ENCODE results near the gene TRIO. TPM values are rescaled to one million over a fixed set of nuclear protein-coding genes. Genes with fewer than 3 reads are reported as not detected.

The TRIO gene
- total RNA-seq, 1 experiment from 2014 or later, result 211 TPM

DNA sequence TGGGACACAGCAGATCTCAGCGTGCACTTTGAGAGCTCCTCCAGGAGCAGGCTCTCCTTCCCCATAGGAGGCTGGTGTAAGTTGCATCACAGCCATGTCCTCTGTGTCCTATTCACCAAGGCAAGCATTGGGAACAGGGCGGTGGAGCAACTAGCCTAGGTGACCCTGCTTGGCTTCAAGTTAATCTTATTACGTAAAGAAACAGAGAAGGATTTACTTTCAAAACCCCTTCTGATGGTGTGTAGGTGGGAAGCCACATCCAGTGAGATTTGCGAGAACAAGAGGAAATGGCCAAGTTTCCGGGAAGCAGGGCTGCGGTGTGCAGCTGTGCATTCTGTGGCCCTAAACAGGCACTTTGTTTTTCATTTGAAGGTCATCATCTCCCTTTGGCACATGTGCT is 80.2 kb downstream of the TRIO start:
- intact Hi-C loops (cut with micrococcal nuclease), result no loop called here
- no peaks in the 10 kb centered on the region for H3K9me3 ChIP-seq (ENCODE audit: low read length)
- no TSS peak for BruUV-seq (replicated peaks)
- TF ChIP-seq EZH2phosphoT487 (IDR thresholded peaks at IDR 0.05; ENCODE audit: borderline replicate concordance, low read length) (no peak), EZH2 (IDR thresholded peaks at IDR 0.05; ENCODE audit: low read length, unreplicated experiment) (no peak)
- TF ChIP-seq, protein P1, sequence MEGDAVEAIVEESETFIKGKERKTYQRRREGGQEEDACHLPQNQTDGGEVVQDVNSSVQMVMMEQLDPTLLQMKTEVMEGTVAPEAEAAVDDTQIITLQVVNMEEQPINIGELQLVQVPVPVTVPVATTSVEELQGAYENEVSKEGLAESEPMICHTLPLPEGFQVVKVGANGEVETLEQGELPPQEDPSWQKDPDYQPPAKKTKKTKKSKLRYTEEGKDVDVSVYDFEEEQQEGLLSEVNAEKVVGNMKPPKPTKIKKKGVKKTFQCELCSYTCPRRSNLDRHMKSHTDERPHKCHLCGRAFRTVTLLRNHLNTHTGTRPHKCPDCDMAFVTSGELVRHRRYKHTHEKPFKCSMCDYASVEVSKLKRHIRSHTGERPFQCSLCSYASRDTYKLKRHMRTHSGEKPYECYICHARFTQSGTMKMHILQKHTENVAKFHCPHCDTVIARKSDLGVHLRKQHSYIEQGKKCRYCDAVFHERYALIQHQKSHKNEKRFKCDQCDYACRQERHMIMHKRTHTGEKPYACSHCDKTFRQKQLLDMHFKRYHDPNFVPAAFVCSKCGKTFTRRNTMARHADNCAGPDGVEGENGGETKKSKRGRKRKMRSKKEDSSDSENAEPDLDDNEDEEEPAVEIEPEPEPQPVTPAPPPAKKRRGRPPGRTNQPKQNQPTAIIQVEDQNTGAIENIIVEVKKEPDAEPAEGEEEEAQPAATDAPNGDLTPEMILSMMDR (conservative IDR thresholded peaks at IDR 0.05; ENCODE audit: low read depth, low read length), result no peak
- H3K79me2 ChIP-seq (ENCODE audit: low read length), result peaks cover 99% of the 10 kb centered on the region
- DNase-seq (no peak), ATAC-seq (no peak)
- H3K4me2 ChIP-seq (ENCODE audit: low read length), result no peak overlapping the region
- H3K36me3 ChIP-seq (ENCODE audit: low read depth, low read length), result peaks cover 11% of the 10 kb centered on the region; the same call in 1 of the 2 replicates
- no peak overlapping the region for H3K27ac ChIP-seq (ENCODE audit: low read length)
- ChIA-PET CTCF (no interaction called here), POLR2A (ENCODE audit: unreplicated experiment) (no interaction called here)
- no peak overlapping the region for H2AFZ ChIP-seq (ENCODE audit: low read length)
- H3K27me3 ChIP-seq (ENCODE audit: low read length), result no peaks in the 10 kb centered on the region
- H3F3A ChIP-seq (ENCODE audit: low read length, unreplicated experiment), result peaks cover 3% of the 10 kb centered on the region
- H3K4me3 ChIP-seq (ENCODE audit: low read length), result no peak overlapping the region
- H3K9me2 ChIP-seq (replicated peaks; ENCODE audit: low read length), result no peaks in the 10 kb centered on the region
- H3K9ac ChIP-seq (ENCODE audit: low read length), result no peak overlapping the region
- H3K4me1 ChIP-seq (ENCODE audit: insufficient read depth, low read length), result peaks cover 28% of the 10 kb centered on the region
- H4K20me1 ChIP-seq (ENCODE audit: low read length), result peaks cover 30% of the 10 kb centered on the region

DNA sequence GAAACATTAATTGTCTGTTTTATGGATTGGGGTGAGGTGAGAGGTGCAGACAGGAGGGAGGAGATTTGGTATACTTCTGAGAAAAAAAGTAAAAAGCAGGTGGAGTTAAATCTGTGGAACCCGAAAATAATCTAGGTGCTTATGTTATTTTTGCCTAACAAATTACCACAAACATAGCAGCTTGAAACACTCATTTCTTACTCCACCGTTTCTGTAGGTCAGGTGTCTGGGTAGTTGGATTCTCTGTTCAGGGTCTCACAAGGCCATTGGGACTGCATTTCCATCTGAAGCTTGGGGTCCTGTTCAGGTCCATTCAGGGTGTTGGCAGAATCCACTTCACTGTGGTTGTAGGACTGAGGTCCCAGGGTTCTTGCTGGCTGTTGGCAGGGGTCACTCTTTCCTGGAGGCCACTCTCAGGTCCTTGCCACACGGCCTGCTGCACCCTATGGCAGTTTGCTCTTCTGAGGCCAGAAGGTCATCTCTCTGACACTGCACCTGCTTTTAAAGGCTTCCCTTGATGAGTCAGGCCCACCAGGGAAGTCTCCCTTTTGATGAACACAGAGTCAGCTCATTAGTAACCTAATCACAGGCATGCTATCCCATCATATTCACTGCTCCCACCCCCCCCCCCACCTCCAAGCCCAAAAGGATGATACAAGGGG is 82.2 kb downstream of the TRIO start:
- no peaks in the 10 kb centered on the region for H3K9me3 ChIP-seq (ENCODE audit: low read length)
- DNase-seq (no peak), ATAC-seq (no peak)
- peaks cover 16% of the 10 kb centered on the region; the same call in 1 of the 2 replicates for H3K36me3 ChIP-seq (ENCODE audit: low read depth, low read length)
- BruUV-seq (replicated peaks), result no TSS peak
- intact Hi-C loops (cut with micrococcal nuclease), result no loop called here
- no peak overlapping the region for H2AFZ ChIP-seq (ENCODE audit: low read length)
- no peak overlapping the region for H3K4me2 ChIP-seq (ENCODE audit: low read length)
- peaks cover 21% of the 10 kb centered on the region for H3K4me1 ChIP-seq (ENCODE audit: insufficient read depth, low read length)
- TF ChIP-seq EZH2 (IDR thresholded peaks at IDR 0.05; ENCODE audit: low read length, unreplicated experiment) (no peak), EZH2phosphoT487 (IDR thresholded peaks at IDR 0.05; ENCODE audit: borderline replicate concordance, low read length) (no peak)
- TF ChIP-seq, protein P1 (conservative IDR thresholded peaks at IDR 0.05; ENCODE audit: low read depth, low read length), result no peak
- POLR2A ChIA-PET (ENCODE audit: unreplicated experiment), result no interaction called here
- H3K79me2 ChIP-seq (ENCODE audit: low read length), result peaks cover 99% of the 10 kb centered on the region
- no peak overlapping the region for H3K4me3 ChIP-seq (ENCODE audit: low read length)
- H3K27ac ChIP-seq (ENCODE audit: low read length), result no peak overlapping the region
- H3K27me3 ChIP-seq (ENCODE audit: low read length), result no peaks in the 10 kb centered on the region
- no peaks in the 10 kb centered on the region for H3K9me2 ChIP-seq (replicated peaks; ENCODE audit: low read length)
- no peak overlapping the region for H3K9ac ChIP-seq (ENCODE audit: low read length)
- no peaks in the 10 kb centered on the region for H3F3A ChIP-seq (ENCODE audit: low read length, unreplicated experiment)
- CTCF ChIA-PET, result no interaction called here
- H4K20me1 ChIP-seq (ENCODE audit: low read length), result peaks cover 28% of the 10 kb centered on the region

DNA sequence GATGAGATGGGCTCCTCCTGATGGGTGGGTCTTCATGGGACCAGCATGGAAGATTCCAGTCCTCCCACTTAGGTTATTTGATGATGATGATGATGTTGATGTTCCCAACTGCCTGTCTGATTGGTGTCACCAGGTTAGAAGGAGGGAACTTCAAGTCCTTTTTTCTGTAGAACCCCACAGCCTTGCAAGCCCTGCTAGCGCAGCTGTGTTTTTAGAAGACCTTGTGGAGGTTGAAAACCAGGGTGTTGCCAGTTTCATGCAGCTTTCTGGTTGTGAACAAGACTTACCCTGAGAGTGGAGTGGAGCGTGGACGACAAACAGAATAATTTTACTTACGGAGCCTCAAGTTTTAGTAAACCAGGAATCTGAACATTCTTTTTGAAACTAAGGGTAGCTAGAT is 83.0 kb downstream of the TRIO start:
- H3K27ac ChIP-seq (ENCODE audit: low read length), result no peak overlapping the region
- H3K4me2 ChIP-seq (ENCODE audit: low read length), result no peak overlapping the region
- no peak overlapping the region for H3K4me3 ChIP-seq (ENCODE audit: low read length)
- H3K9ac ChIP-seq (ENCODE audit: low read length), result no peak overlapping the region
- TF ChIP-seq EZH2 (IDR thresholded peaks at IDR 0.05; ENCODE audit: low read length, unreplicated experiment) (no peak), EZH2phosphoT487 (IDR thresholded peaks at IDR 0.05; ENCODE audit: borderline replicate concordance, low read length) (no peak)
- TF ChIP-seq, protein P1 (conservative IDR thresholded peaks at IDR 0.05; ENCODE audit: low read depth, low read length), result no peak
- CTCF ChIA-PET, result no interaction called here
- no peaks in the 10 kb centered on the region for H3K27me3 ChIP-seq (ENCODE audit: low read length)
- ATAC-seq (no peak), DNase-seq (no peak)
- POLR2A ChIA-PET (ENCODE audit: unreplicated experiment), result no interaction called here
- intact Hi-C loops (cut with micrococcal nuclease), result no loop called here
- no peak overlapping the region for H2AFZ ChIP-seq (ENCODE audit: low read length)
- H3K79me2 ChIP-seq (ENCODE audit: low read length), result peaks cover 99% of the 10 kb centered on the region
- H3K4me1 ChIP-seq (ENCODE audit: insufficient read depth, low read length), result peaks cover 29% of the 10 kb centered on the region
- H3F3A ChIP-seq (ENCODE audit: low read length, unreplicated experiment), result no peaks in the 10 kb centered on the region
- H3K9me2 ChIP-seq (replicated peaks; ENCODE audit: low read length), result no peaks in the 10 kb centered on the region
- H3K9me3 ChIP-seq (ENCODE audit: low read length), result no peaks in the 10 kb centered on the region
- BruUV-seq (replicated peaks), result no TSS peak
- peaks cover 37% of the 10 kb centered on the region for H4K20me1 ChIP-seq (ENCODE audit: low read length)
- H3K36me3 ChIP-seq (ENCODE audit: low read depth, low read length), result peaks cover 16% of the 10 kb centered on the region; the same call in 1 of the 2 replicates
